ENCODE data around the gene TAF1A. TPM values are rescaled to one million over a fixed set of nuclear protein-coding genes. Genes with fewer than 3 reads are reported as not detected.
A peak's percentile ranks its signal among the peaks of the same experiment; 100 is the strongest.

Gene TAF1A
- total RNA-seq, 1 experiment from 2014 or later, result 19.3 TPM

GRCh38 chr1:222600281-222600680 lies 10.5 kb upstream of the TAF1A start:
- DNase-seq (ENCODE audit: low spot score), result peak; percentile 5
- Histone ChIP-seq H3K4me1 (ENCODE audit: insufficient read depth, low read length, poor library complexity, severe bottlenecking) (no peaks in the 10 kb centered on the region), H3K9me3 (ENCODE audit: low read depth, low read length, poor library complexity, severe bottlenecking) (no peaks in the 10 kb centered on the region), H3K36me3 (ENCODE audit: insufficient read depth, low read length, poor library complexity, severe bottlenecking) (no peaks in the 10 kb centered on the region), H3K27ac (ENCODE audit: low read depth, low read length, poor library complexity, severe bottlenecking) (no peak overlapping the region), H3K27me3 (replicated peaks; ENCODE audit: insufficient read depth, low read depth, low read length, poor library complexity) (peaks cover 16% of the 10 kb centered on the region), H3K4me3 (ENCODE audit: low read depth, low read length, poor library complexity, severe bottlenecking) (no peak overlapping the region)
- POLR2A ChIA-PET (ENCODE audit: low non-redundant PET), result no interaction called here
- no peak for TF ChIP-seq EZH2 (IDR thresholded peaks at IDR 0.05; ENCODE audit: borderline replicate concordance, low read depth, low read length, poor library complexity, severe bottlenecking)
- no peak for TF ChIP-seq CTCF (conservative IDR thresholded peaks at IDR 0.05; ENCODE audit: low read depth, low read length)
- CTCF ChIA-PET, result no interaction called here
- no TSS peak for BruUV-seq (replicated peaks)
- intact Hi-C loops (cut with micrococcal nuclease; ENCODE audit: unreplicated experiment), result no loop called here

GRCh38 chr1:222596696-222597095 lies 7.0 kb upstream of the TAF1A start:
- no TSS peak for BruUV-seq (replicated peaks)
- Histone ChIP-seq H3K27ac (ENCODE audit: low read depth, low read length, poor library complexity, severe bottlenecking) (no peak overlapping the region), H3K27me3 (replicated peaks; ENCODE audit: insufficient read depth, low read depth, low read length, poor library complexity) (peaks cover 7% of the 10 kb centered on the region), H3K4me3 (ENCODE audit: low read depth, low read length, poor library complexity, severe bottlenecking) (no peak overlapping the region), H3K36me3 (ENCODE audit: insufficient read depth, low read length, poor library complexity, severe bottlenecking) (no peaks in the 10 kb centered on the region), H3K4me1 (ENCODE audit: insufficient read depth, low read length, poor library complexity, severe bottlenecking) (no peaks in the 10 kb centered on the region), H3K9me3 (ENCODE audit: low read depth, low read length, poor library complexity, severe bottlenecking) (peaks cover 5% of the 10 kb centered on the region)
- CTCF ChIA-PET, result no interaction called here
- TF ChIP-seq EZH2 (IDR thresholded peaks at IDR 0.05; ENCODE audit: borderline replicate concordance, low read depth, low read length, poor library complexity, severe bottlenecking) (no peak), CTCF (conservative IDR thresholded peaks at IDR 0.05; ENCODE audit: low read depth, low read length) (no peak)
- POLR2A ChIA-PET (ENCODE audit: low non-redundant PET), result no interaction called here
- intact Hi-C loops (cut with micrococcal nuclease; ENCODE audit: unreplicated experiment), result no loop called here
- DNase-seq (ENCODE audit: low spot score), result no peak

- no TSS peak for BruUV-seq (replicated peaks)
- peaks cover 7% of the 10 kb centered on the region for H3K27me3 ChIP-seq (replicated peaks; ENCODE audit: insufficient read depth, low read depth, low read length, poor library complexity)
- POLR2A ChIA-PET (ENCODE audit: low non-redundant PET), result no interaction called here
- TF ChIP-seq EZH2 (IDR thresholded peaks at IDR 0.05; ENCODE audit: borderline replicate concordance, low read depth, low read length, poor library complexity, severe bottlenecking) (no peak), CTCF (conservative IDR thresholded peaks at IDR 0.05; ENCODE audit: low read depth, low read length) (no peak)
- H3K27ac ChIP-seq (ENCODE audit: low read depth, low read length, poor library complexity, severe bottlenecking), result no peak overlapping the region
- peaks cover 5% of the 10 kb centered on the region for H3K9me3 ChIP-seq (ENCODE audit: low read depth, low read length, poor library complexity, severe bottlenecking)
- CTCF ChIA-PET, result no interaction called here
- no peaks in the 10 kb centered on the region for H3K36me3 ChIP-seq (ENCODE audit: insufficient read depth, low read length, poor library complexity, severe bottlenecking)
- DNase-seq (ENCODE audit: low spot score), result no peak
- no peak overlapping the region for H3K4me3 ChIP-seq (ENCODE audit: low read depth, low read length, poor library complexity, severe bottlenecking)
- peaks cover 6% of the 10 kb centered on the region for H3K4me1 ChIP-seq (ENCODE audit: insufficient read depth, low read length, poor library complexity, severe bottlenecking)
- intact Hi-C loops (cut with micrococcal nuclease; ENCODE audit: unreplicated experiment), result no loop called here
Observed at GRCh38 chr1:222594789-222595188, 5.1 kb upstream of the TAF1A start.
